ENCODE results near the gene LGR5. TPM values are rescaled to one million over a fixed set of nuclear protein-coding genes. Genes with fewer than 3 reads are reported as not detected.
"Not testable (repeated sequence)": the region's sequence is repeated elsewhere in the genome, so short reads cannot be mapped to it uniquely, and the experiment has no call there.

LGR5 gene
- total RNA-seq, 1 donor from 2014 or later = 1.1 TPM

- no peaks in the 10 kb centered on the region for H3K27me3 Mint-ChIP-seq (ENCODE audit: unreplicated experiment)
- no peak for TF ChIP-seq CTCF (IDR thresholded peaks at IDR 0.05; ENCODE audit: unreplicated experiment)
- peaks cover 9% of the 10 kb centered on the region for H3K4me1 Mint-ChIP-seq (ENCODE audit: unreplicated experiment)
- H3K27ac Mint-ChIP-seq (ENCODE audit: unreplicated experiment) = no peak overlapping the region
- DNase-seq (ENCODE audit: low spot score) = no peak
- no peak overlapping the region for H3K4me3 Mint-ChIP-seq (ENCODE audit: unreplicated experiment)
- H3K36me3 Mint-ChIP-seq (ENCODE audit: low read depth, unreplicated experiment) = no peaks in the 10 kb centered on the region
- H3K9me3 Mint-ChIP-seq (ENCODE audit: unreplicated experiment) = no peaks in the 10 kb centered on the region
These were observed 118.8 kb downstream of the LGR5 start for GRCh38 chr12:71558445-71558844.

DNA sequence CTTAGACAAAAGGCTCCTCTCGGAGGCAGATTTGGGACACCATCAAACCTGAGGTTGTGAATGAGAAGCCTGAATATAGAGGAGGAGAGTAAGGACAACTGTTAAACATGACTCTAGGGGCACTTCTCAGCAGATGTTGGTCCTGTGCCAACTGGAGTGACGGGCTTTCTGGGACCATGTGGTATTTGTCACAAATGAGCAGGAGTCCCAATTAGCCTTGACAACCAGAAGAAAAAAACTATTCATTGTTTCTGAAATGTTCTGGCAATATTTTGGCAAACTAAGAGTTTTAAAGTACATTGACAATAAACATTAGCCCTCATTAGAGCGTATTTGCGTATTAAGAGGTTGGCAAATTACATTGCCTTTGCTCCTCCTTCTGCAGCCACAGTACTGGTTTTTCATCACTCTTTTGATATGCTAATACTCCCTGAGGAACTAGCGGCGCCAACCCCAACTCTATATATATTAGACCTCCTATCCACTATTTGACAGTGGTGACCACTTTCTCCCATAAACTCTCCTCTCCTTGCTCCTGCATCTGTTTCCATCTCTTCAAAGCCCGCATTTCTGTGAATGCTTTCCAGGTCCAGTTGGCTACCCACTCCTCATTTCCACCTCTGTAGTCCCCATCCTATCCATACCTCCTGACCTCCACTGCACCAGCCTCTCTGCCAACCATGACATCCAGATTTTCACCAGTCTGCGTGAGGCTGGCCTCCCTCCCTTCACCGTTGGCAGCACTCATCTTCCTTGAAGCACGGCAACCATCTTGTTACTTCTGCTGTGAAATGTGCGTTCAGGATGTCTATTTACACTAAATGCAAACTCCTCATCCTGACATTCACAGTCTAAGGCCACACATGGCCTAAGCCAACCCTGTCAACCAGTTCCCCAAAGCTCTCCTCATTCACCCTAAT is 123.3 kb downstream of the LGR5 start:
- no peaks in the 10 kb centered on the region for H3K9me3 Mint-ChIP-seq (ENCODE audit: unreplicated experiment)
- H3K27me3 Mint-ChIP-seq (ENCODE audit: unreplicated experiment) = no peaks in the 10 kb centered on the region
- no peak overlapping the region for H3K27ac Mint-ChIP-seq (ENCODE audit: unreplicated experiment)
- H3K36me3 Mint-ChIP-seq (ENCODE audit: low read depth, unreplicated experiment) = no peaks in the 10 kb centered on the region
- DNase-seq (ENCODE audit: low spot score) = no peak
- H3K4me1 Mint-ChIP-seq (ENCODE audit: unreplicated experiment) = peaks cover 7% of the 10 kb centered on the region
- no peak overlapping the region for H3K4me3 Mint-ChIP-seq (ENCODE audit: unreplicated experiment)
- no peak for TF ChIP-seq CTCF (IDR thresholded peaks at IDR 0.05; ENCODE audit: unreplicated experiment)

DNA sequence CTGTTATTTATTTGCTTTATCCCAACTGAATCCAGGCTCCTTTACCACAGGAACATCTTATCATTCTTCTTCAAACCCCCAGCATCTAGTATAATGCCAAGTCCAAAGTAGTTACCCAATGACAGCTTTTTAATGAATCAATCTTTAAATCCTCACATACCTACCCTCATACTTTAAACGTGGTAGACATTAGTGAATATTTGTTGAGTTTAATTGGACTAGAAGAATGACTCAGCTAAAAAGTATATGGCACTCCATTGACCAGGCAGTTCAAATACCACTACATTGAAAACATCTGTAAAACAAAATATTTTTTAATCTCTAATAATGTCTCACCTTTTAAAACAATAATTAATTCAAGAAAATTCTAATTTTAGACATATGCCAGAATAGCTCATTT is 125.9 kb downstream of the LGR5 start:
- H3K9me3 Mint-ChIP-seq (ENCODE audit: unreplicated experiment) = no peaks in the 10 kb centered on the region
- no peaks in the 10 kb centered on the region for H3K4me1 Mint-ChIP-seq (ENCODE audit: unreplicated experiment)
- no peaks in the 10 kb centered on the region for H3K36me3 Mint-ChIP-seq (ENCODE audit: low read depth, unreplicated experiment)

DNA sequence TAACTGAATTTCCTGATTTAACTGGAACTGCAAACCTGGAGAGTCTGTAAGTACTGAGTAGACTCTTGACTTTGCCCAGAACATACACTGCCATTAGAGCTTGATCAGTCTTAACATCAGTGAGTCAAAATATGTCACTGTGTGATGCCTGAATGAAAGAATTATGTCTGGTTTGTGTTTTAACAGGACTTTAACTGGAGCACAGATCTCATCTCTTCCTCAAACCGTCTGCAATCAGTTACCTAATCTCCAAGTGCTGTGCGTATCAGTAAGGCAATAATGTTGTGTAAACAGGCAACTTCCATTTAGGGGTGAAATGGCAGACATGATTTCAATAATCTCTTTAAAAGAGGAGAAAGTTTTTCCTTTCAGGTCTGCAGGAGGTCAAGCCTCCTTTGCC is 127.1 kb downstream of the LGR5 start:
- Mint-ChIP-seq H3K27me3 (ENCODE audit: unreplicated experiment) (no peaks in the 10 kb centered on the region), H3K4me1 (ENCODE audit: unreplicated experiment) (no peaks in the 10 kb centered on the region), H3K27ac (ENCODE audit: unreplicated experiment) (no peak overlapping the region), H3K4me3 (ENCODE audit: unreplicated experiment) (no peak overlapping the region), H3K36me3 (ENCODE audit: low read depth, unreplicated experiment) (no peaks in the 10 kb centered on the region), H3K9me3 (ENCODE audit: unreplicated experiment) (no peaks in the 10 kb centered on the region)
- no peak for DNase-seq (ENCODE audit: low spot score)
- no peak for TF ChIP-seq CTCF (IDR thresholded peaks at IDR 0.05; ENCODE audit: unreplicated experiment)

More for the DNA sequence above, 125.9 kb downstream of the LGR5 start:
- DNase-seq (ENCODE audit: low spot score) = no peak
- Mint-ChIP-seq H3K27me3 (ENCODE audit: unreplicated experiment) (no peaks in the 10 kb centered on the region), H3K4me3 (ENCODE audit: unreplicated experiment) (no peak overlapping the region), H3K27ac (ENCODE audit: unreplicated experiment) (no peak overlapping the region)
- TF ChIP-seq CTCF (IDR thresholded peaks at IDR 0.05; ENCODE audit: unreplicated experiment) = no peak

GRCh38 chr12:71567537-71567936 is 127.9 kb downstream of the LGR5 start:
- no peaks in the 10 kb centered on the region for H3K9me3 Mint-ChIP-seq (ENCODE audit: unreplicated experiment)
- H3K27ac Mint-ChIP-seq (ENCODE audit: unreplicated experiment) = no peak overlapping the region
- no peaks in the 10 kb centered on the region for H3K36me3 Mint-ChIP-seq (ENCODE audit: low read depth, unreplicated experiment)
- TF ChIP-seq CTCF (IDR thresholded peaks at IDR 0.05; ENCODE audit: unreplicated experiment) = no peak
- DNase-seq (ENCODE audit: low spot score) = no peak
- no peaks in the 10 kb centered on the region for H3K27me3 Mint-ChIP-seq (ENCODE audit: unreplicated experiment)
- H3K4me3 Mint-ChIP-seq (ENCODE audit: unreplicated experiment) = no peak overlapping the region
- no peaks in the 10 kb centered on the region for H3K4me1 Mint-ChIP-seq (ENCODE audit: unreplicated experiment)

GRCh38 chr12:71569885-71570284 is 130.3 kb downstream of the LGR5 start:
- not testable (repeated sequence) for H3K4me3 Mint-ChIP-seq (ENCODE audit: unreplicated experiment); H3K9me3 Mint-ChIP-seq (ENCODE audit: unreplicated experiment); H3K36me3 Mint-ChIP-seq (ENCODE audit: low read depth, unreplicated experiment); H3K27ac Mint-ChIP-seq (ENCODE audit: unreplicated experiment); DNase-seq (ENCODE audit: low spot score); H3K27me3 Mint-ChIP-seq (ENCODE audit: unreplicated experiment); H3K4me1 Mint-ChIP-seq (ENCODE audit: unreplicated experiment)

Measured in endothelial cell (in vitro differentiated cells).